NB4 (cell line): ENCODE measurements around the gene RYR2.

Experiments used
- DNase-seq: peaks from one replicate; pipeline ENCODE4 v3.0.0; 2010; ENCODE audit warnings: low read depth
- H3K4me3 ChIP-seq: one replicate; pipeline ENCODE4 v1.5.1; 2011; ENCODE audit warnings: mild to moderate bottlenecking, low read depth, low read length, moderate library complexity
- CTCF ChIP-seq: IDR thresholded peaks from one replicate; pipeline ENCODE4 v1.5.1; 2012; ENCODE audit warnings: low read depth, low read length
- MAX ChIP-seq: IDR thresholded peaks from 2 replicates; pipeline ENCODE4 v1.6.1; 2011; ENCODE audit warnings: low read depth, low read length
- MYC ChIP-seq: IDR thresholded peaks from 2 replicates; pipeline ENCODE4 v1.6.1; 2011; ENCODE audit warnings: low read depth, low read length
- POLR2A ChIP-seq: IDR thresholded peaks from 2 replicates; pipeline ENCODE4 v1.6.1; 2011; ENCODE audit warnings: mild to moderate bottlenecking; ENCODE audit not compliant: insufficient read length; ENCODE audit errors: extremely low read depth

Gene RYR2

GRCh38 chr1:237687804-237688203 lies 645.8 kb downstream of the RYR2 start:
- no peak for DNase-seq
- H3K4me3 ChIP-seq = no peak overlapping the region
- TF ChIP-seq POLR2A (no peak), MAX (no peak), CTCF (no peak), MYC (no peak)

- no peak for DNase-seq
- H3K4me3 ChIP-seq = no peak overlapping the region
- TF ChIP-seq MAX (no peak), POLR2A (no peak)
Measured at GRCh38 chr1:237690656-237691055, 648.7 kb downstream of the RYR2 start.

- DNase-seq = no peak
Measured at GRCh38 chr1:237692255-237692654, 650.3 kb downstream of the RYR2 start.

GRCh38 chr1:237695878-237696277 lies 653.9 kb downstream of the RYR2 start:
- TF ChIP-seq MAX = no peak
- no peak for TF ChIP-seq CTCF
- TF ChIP-seq MYC = no peak
- no peak for TF ChIP-seq POLR2A
- H3K4me3 ChIP-seq = no peak overlapping the region
- DNase-seq = no peak

More at GRCh38 chr1:237692255-237692654, 650.3 kb downstream of the RYR2 start:
- no peak overlapping the region for H3K4me3 ChIP-seq
- TF ChIP-seq CTCF (no peak), MYC (no peak), MAX (no peak), POLR2A (no peak)

GRCh38 chr1:237700181-237700580 lies 658.2 kb downstream of the RYR2 start:
- no peak for TF ChIP-seq CTCF
- no peak for TF ChIP-seq MAX
- TF ChIP-seq MYC = no peak
- no peak for TF ChIP-seq POLR2A
- DNase-seq = no peak
- no peak overlapping the region for H3K4me3 ChIP-seq

- TF ChIP-seq CTCF (no peak), MYC (no peak), POLR2A (no peak), MAX (no peak)
- no peak for DNase-seq
- no peak overlapping the region for H3K4me3 ChIP-seq
Measured at GRCh38 chr1:237701534-237701933, 659.5 kb downstream of the RYR2 start.
